D721Med (cell line): Measurements from ENCODE around the gene OPRD1.
"Not testable (repeated sequence)": the region's sequence is repeated elsewhere in the genome, so short reads cannot be mapped to it uniquely, and the experiment has no call there.

Experiments
- DNase-seq: peaks from one replicate; pipeline ENCODE4 v3.0.0; 2011; ENCODE audit warnings: low spot score; ENCODE audit not compliant: insufficient read length
- FAIRE-seq: peaks from 2 replicates; lab custom pipeline; 2011; peaks lifted over from hg19 to GRCh38; lab: Jason Lieb, UNC
- CTCF ChIP-seq: IDR thresholded peaks from 2 replicates; pipeline ENCODE4 v1.5.1; 2012; ENCODE audit warnings: mild to moderate bottlenecking, control low read depth; ENCODE audit not compliant: insufficient read depth; ENCODE audit errors: missing control alignments

Gene OPRD1

DNA sequence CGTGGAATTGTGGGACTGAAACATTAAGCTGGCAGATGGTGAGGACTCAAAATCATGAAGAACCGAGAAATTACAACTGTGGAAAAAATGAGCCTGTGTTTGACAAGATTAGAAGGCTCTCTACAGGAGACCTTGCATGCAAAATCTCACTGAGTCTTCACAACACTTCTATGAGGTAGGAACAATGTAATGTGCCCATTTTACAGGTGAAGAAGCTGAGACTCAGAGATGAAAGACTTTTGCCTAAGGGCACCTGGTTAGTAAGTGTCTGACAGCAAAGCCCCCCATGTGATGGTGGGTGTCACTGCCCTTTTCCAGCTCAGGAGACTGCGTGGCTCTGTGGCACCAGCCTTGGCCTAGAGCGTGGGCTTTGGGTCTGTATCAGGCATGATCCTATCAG is 21.0 kb downstream of the OPRD1 start:
- DNase-seq (no peak), FAIRE-seq (no peak)
- no peak for TF ChIP-seq CTCF

DNA sequence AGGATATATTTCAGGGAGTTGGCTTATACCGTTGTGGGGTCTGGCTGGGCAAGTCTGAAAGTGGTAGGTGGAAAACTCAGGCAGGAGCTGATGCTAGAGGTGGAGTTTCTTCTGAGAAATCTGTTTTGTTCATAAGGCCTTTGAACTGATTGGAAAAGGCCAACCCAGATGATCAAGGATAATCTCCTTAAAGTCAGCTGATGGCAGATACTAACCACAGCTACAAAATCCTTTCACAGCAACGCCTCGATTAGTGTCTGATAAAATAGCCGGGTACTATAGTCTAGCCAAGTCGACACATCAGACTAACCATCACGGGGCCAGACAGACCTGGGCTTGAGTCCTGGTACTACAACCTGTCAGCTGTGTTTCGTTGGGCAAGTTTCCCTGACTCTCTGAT is 21.4 kb downstream of the OPRD1 start:
- TF ChIP-seq CTCF: no peak
- DNase-seq: no peak
- peak; percentile 92 for FAIRE-seq

DNA sequence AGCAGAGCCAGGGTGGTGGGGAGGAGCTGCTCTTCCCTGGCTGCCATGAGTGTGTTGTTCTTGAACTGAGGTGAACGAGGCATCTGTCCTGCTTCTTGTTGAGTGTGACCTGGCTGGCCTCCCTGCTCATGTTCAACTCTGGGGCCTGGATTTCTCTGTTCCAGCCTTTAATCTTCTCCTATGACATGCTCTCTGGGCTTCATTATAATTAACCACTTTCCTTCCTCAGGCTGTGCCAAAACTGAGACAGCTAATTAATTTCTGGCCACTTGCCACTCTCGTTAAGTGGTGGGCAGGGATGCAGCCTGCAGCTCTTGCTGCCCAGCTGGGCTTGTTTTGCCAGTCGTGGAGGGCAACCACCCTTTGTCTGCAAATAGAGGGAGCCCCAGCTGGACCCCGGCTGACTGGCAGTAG is 23.3 kb downstream of the OPRD1 start:
- FAIRE-seq (no peak), DNase-seq (no peak)
- TF ChIP-seq CTCF: no peak

DNA sequence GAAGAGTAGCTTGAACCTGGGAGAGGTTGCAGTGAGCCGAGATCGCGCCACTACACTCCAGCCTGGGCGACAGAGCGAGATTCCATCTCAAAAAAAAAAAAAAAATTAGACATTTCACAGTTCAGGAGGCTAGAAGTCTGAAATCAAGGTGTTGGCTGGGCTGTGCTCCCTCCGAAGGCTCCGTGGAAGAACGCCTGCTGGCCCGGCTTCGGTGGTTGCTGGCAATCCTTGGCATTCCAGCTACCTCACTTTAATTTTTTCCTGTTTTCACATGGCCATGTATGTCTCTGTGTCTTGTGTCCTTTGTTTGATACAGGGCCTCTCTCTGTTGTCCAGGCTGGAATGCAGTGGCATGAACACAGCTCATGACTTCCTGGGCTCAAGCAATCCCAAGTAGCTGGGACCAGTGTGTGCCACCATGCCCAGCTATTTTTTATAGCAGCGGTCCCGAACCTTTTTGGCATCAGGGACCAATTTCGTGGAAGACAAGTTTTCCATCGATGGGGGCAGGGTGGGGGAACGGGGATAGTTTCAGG is 24.5 kb downstream of the OPRD1 start:
- TF ChIP-seq CTCF: no peak
- DNase-seq: no peak
- no peak for FAIRE-seq

DNA sequence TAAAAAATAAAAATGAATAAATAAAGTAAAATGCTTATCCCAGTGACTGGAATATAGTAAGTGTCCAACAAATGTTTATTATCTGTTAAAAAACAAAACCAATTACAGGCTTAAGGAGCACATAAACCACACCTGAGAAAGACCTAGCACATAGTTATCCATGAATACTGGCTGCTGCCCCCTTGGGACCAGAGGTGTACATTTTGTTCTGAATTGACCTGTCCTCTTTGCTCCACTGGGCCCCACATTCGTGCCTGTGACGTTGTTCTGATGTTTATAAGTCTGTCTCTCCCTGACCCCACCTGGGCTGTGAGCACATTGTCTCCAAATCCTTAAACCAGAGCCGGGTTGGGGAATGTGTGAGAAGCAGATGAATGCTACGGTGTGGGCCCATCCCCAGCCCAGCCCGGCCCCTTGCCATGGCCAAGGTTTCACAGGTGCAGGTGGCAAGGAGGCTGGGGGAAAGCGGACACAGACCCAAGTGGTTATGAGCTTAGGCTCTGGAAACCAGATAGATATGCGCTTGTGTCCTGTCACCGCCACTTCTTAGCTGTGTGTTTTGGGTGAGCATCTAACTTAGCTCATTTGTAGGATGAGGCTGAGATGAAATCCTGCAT is 29.1 kb downstream of the OPRD1 start:
- DNase-seq: peak; percentile 8
- FAIRE-seq: no peak
- TF ChIP-seq CTCF: no peak

GRCh38 chr1:28845786-28846543 is 34.0 kb downstream of the OPRD1 start:
- FAIRE-seq (no peak), DNase-seq (peak; percentile 2)
- TF ChIP-seq CTCF: peak; percentile 26

DNA sequence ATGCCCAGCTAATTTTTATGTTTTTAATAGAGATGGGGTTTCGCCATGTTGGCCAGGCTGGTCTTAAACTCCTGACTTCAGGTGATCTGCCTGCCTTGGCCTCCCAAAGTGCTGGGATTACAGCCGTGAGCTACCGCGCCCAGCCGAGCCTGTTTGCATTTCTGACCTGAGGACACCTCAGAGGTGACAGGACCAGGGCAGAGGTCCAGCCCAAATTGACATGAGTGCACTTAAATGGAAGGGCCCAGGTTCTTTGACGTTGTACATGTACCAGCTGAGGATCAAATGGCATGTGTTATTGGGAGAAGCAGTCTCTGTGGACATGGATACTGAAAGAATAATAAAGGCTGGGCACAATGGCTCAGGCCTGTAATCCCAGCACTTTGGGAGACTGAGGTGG is 35.2 kb downstream of the OPRD1 start:
- not testable (repeated sequence) for FAIRE-seq
- peak; percentile 2 for DNase-seq
